Mammary epithelial cell (primary cell): Measurements from ENCODE around the gene THSD7A.

Source experiments
- EZH2 ChIP-seq: IDR thresholded peaks from 2 replicates; pipeline ENCODE4 v1.6.1; 2012; ENCODE audit warnings: low read length, inconsistent platforms, borderline replicate concordance
- TF ChIP-seq, protein P1 (sequence below), 2 donors: IDR thresholded peaks in 1 of 2; conservative IDR thresholded peaks in 1 of 2; 2 replicates each; pipeline ENCODE4 v1.5.1; 2011 to 2012; ENCODE audit warnings: inconsistent platforms in 2 of 2, low read length in 2 of 2, mild to moderate bottlenecking in 2 of 2, control low read depth in 1 of 2, low read depth in 1 of 2; ENCODE audit not compliant: insufficient read depth in 1 of 2; ENCODE audit errors: extremely low read depth in 1 of 2

DNA sequence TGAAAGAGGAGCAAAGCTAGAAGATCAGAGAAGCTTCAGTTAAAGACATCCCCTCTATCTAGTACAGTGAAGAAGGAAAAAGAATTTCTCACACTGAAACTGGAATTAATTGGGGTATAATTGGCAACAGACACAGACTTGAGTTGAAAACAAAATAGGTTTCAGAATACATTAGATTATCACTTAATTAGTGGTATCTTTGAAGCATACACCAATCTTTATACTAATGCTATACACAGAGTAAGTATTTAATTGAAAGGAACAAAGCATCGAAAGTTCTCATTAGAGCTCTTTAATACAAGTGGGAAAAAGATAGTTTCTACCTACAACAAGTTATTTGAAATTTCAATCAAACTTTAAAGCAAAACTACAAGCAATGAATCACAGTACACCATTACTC, 128.2 kb downstream of the THSD7A start:
- TF ChIP-seq, protein P1, sequence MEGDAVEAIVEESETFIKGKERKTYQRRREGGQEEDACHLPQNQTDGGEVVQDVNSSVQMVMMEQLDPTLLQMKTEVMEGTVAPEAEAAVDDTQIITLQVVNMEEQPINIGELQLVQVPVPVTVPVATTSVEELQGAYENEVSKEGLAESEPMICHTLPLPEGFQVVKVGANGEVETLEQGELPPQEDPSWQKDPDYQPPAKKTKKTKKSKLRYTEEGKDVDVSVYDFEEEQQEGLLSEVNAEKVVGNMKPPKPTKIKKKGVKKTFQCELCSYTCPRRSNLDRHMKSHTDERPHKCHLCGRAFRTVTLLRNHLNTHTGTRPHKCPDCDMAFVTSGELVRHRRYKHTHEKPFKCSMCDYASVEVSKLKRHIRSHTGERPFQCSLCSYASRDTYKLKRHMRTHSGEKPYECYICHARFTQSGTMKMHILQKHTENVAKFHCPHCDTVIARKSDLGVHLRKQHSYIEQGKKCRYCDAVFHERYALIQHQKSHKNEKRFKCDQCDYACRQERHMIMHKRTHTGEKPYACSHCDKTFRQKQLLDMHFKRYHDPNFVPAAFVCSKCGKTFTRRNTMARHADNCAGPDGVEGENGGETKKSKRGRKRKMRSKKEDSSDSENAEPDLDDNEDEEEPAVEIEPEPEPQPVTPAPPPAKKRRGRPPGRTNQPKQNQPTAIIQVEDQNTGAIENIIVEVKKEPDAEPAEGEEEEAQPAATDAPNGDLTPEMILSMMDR (conservative IDR thresholded peaks at IDR 0.05 in 1 of 2, IDR thresholded peaks at IDR 0.05 in 1 of 2; ENCODE audit: extremely low read depth in 1 of 2, insufficient read depth in 1 of 2, low read depth in 1 of 2, low read length in 2 of 2): no peak
- TF ChIP-seq EZH2: no peak
